Stomach (tissue), 9 donors: ENCODE results near the gene GPD2. TPM values are rescaled to one million over a fixed set of nuclear protein-coding genes. Genes with fewer than 3 reads are reported as not detected.

Source experiments
- DNase-seq, 2 donors: peaks; one replicate each; pipeline versions ENCODE4 v3.0.0 to v3.0.0-alpha.2; 2013 to 2019
- H3K27ac ChIP-seq, 5 donors: fragments of 200-600 bp in 4 of 5; sonication (generic) in 4 of 5; one replicate each; pipeline ENCODE4 v1.5.1; 2013 to 2019; ENCODE audit warnings: mild to moderate bottlenecking in 1 of 5, moderate library complexity in 1 of 5
- H3K27me3 ChIP-seq, 3 donors: fragments of 200-600 bp; sonication (generic); one replicate each; pipeline ENCODE4 v1.5.1; 2017 to 2019; ENCODE audit warnings: mixed run types in 1 of 3
- H3K36me3 ChIP-seq, 4 donors: fragments of 200-600 bp; sonication (generic); 1 replicate in 3 of 4; 2 replicates in 1 of 4; pipeline ENCODE4 v1.5.1; 2016 to 2019
- H3K4me1 ChIP-seq, 4 donors: fragments of 200-600 bp; sonication (generic); one replicate each; pipeline ENCODE4 v1.5.1; 2016 to 2019
- H3K4me3 ChIP-seq, 4 donors: fragments of 200-600 bp; sonication (generic) in 3 of 4; one replicate each; pipeline ENCODE4 v1.5.1; 2016 to 2019; ENCODE audit warnings: mild to moderate bottlenecking in 1 of 4
- H3K9me3 ChIP-seq, 4 donors: fragments of 200-600 bp; sonication (generic); one replicate each; pipeline ENCODE4 v1.5.1; 2016 to 2019
- CTCF ChIP-seq, 7 experiments: fragments of 450-650 bp in 4 of 7; fragments of 200-600 bp in 3 of 7; sonication (generic) in 3 of 7; IDR thresholded peaks; one replicate each; pipeline ENCODE4 v1.5.1; 2016 to 2019; ENCODE audit warnings: antibody characterized with exemption in 7 of 7, control low read depth in 2 of 7, mild to moderate bottlenecking in 1 of 7
- EP300 ChIP-seq: sonication (generic); formaldehyde crosslinking; IDR thresholded peaks from one replicate; pipeline ENCODE4 v1.6.1; 2017; ENCODE audit warnings: antibody characterized with exemption
- POLR2A ChIP-seq, 4 donors: fragments of 450-650 bp; IDR thresholded peaks; one replicate each; pipeline ENCODE4 v1.6.1; 2016; ENCODE audit warnings: antibody characterized with exemption in 4 of 4, control low read depth in 2 of 4, mild to moderate bottlenecking in 1 of 4, moderate library complexity in 1 of 4
- POLR2AphosphoS5 ChIP-seq, 3 donors: sonication (generic); formaldehyde crosslinking; IDR thresholded peaks; one replicate each; pipeline ENCODE4 v1.6.1; 2016; ENCODE audit warnings: antibody characterized with exemption in 3 of 3
- WGBS, 5 donors: extraction: QIAGEN DNeasy Blood & Tissue Kit in 3 of 5; methylation state at CpG; one replicate each; pipeline versions ENCODE4 v1.1.5 to v1.1.7; 2013 to 2018; 5-methylcytosine and 5-hydroxymethylcytosine counted together
- intact Hi-C: fragments of 100-400 bp; cut with DNase I; formaldehyde crosslinking; loops from one replicate; pipeline ENCODE4 v1.15.1; 2023; ENCODE audit warnings: low total_unique reads
- polyA plus RNA-seq, 3 donors: library from polyadenylated mRNA; stranded (reverse); fragments of 200-250 nt; gene quantifications; one replicate each; pipeline ENCODE4 v1.2.3, GENCODE V29; 2013
- total RNA-seq, 5 donors: library from RNA; depleted of rRNA; stranded (reverse); fragments of >200 nt; gene quantifications; one replicate each; pipeline versions ENCODE4 v1.1.0 to v1.2.3, GENCODE V29; 2014 to 2016
- donor health status: healthy with polysubstance abuse.
- donor health status: Bipolar disorder and iron deficiency.
- donor health status: healthy.

GPD2 gene
- total and polyA plus RNA-seq, 8 donors, result 6.2 to 254 (median 11.5) TPM

GRCh38 chr2:156430236-156430979 is 5.8 kb upstream of the GPD2 start:
- Histone ChIP-seq H3K36me3 (no peaks in the 10 kb centered on the region), H3K4me3 (no peak overlapping the region), H3K27me3 (no peaks in the 10 kb centered on the region), H3K9me3 (no peaks in the 10 kb centered on the region), H3K27ac (peak overlapping the region in 4 of 5 donors; percentile 35 to 72 (median 52)), H3K4me1 (peaks cover 13 to 45% (median 32%) of the 10 kb centered on the region in 4 donors)
- 55 to 66% (median 61%) methylated on average over 2 of the region's 2 CpGs for WGBS, 5 donors
- DNase-seq, result no peak
- intact Hi-C loops, result no loop called here
- TF ChIP-seq CTCF (IDR thresholded peaks at IDR 0.05) (no peak), EP300 (no peak), POLR2AphosphoS5 (IDR thresholded peaks at IDR 0.05) (no peak), POLR2A (IDR thresholded peaks at IDR 0.05) (no peak)

DNA sequence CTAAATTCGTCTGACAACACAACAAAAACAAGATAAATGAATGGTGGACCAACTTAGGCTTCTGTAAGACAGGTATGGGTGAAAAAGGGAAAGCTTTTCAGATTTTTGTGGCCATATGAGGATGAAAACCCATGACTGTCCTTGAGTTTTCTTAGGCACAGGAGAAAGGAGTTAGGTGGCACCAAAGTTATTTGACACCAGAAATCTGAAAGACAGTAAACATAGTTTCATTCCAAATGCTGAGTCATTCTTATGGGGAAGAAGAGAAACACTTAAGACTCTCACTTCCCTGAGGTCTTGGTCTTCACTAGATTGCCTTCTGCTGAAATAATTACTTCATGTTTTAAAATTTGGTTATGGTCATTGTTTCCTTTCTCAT is 5.2 kb upstream of the GPD2 start:
- no peak overlapping the region for H3K4me3 ChIP-seq
- H3K4me1 ChIP-seq, result peaks cover 13 to 46% (median 34%) of the 10 kb centered on the region in 4 donors
- H3K36me3 ChIP-seq, result no peaks in the 10 kb centered on the region
- WGBS, 5 donors, result 52 to 74% (median 63%) methylated on average over 1 of the region's 1 CpG
- TF ChIP-seq POLR2AphosphoS5 (IDR thresholded peaks at IDR 0.05), result peak in 2 of 3 donors; percentile 21 to 27
- no peak for TF ChIP-seq CTCF (IDR thresholded peaks at IDR 0.05)
- no peak for TF ChIP-seq POLR2A (IDR thresholded peaks at IDR 0.05)
- no peaks in the 10 kb centered on the region for H3K9me3 ChIP-seq
- peak in 1 of 2 donors; percentile 49 for DNase-seq
- intact Hi-C loops, result no loop called here
- H3K27ac ChIP-seq, result peak overlapping the region in 4 of 5 donors; percentile 35 to 72 (median 52)
- H3K27me3 ChIP-seq, result no peaks in the 10 kb centered on the region

DNA sequence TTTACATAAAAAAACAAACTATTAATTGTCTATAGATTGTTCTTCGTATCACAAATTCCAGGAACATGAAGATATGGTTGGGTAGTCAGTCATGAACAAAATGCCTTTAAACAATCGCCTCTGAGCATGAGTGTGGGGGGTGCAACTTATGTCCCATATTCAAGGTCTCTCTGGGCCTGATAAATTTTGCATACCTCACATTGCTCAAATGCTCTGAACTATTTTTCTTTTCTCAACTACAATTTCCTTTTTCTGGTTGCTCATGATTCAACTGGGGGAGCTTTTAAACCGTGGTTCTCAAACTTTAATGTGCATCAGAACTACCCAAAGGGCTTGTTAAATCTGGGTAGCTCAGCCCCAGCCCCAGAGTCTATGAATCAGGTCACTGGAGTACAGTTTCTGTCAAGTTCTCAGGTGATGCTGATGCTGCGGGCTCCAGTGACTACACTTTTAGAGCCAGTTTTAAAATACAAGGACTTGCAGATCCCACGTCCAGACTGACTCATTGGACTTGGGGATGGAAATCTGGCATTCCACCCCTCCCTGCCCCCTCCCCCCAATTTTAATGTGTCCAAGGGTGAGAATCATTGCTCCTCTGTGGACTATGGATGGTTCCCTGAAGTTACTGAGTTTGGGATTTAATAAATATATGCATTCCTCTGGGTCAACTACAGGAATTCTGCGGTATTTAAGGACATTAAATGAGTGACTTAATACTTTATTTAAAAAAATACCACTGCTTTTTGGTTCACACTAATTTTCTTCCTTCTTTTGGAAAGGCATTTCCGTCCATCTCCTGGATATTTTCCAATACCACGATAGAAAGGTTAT is 1.5 kb upstream of the GPD2 start:
- Histone ChIP-seq H3K36me3 (no peaks in the 10 kb centered on the region), H3K4me3 (peak overlapping the region; percentile 53 to 69 (median 64)), H3K27me3 (no peaks in the 10 kb centered on the region), H3K9me3 (no peaks in the 10 kb centered on the region), H3K4me1 (peaks cover 36 to 61% (median 46%) of the 10 kb centered on the region in 4 donors), H3K27ac (peak overlapping the region; percentile 91 to 99 (median 99))
- intact Hi-C loops, result no loop called here
- peak in 1 of 2 donors; percentile 11 for DNase-seq
- TF ChIP-seq POLR2AphosphoS5 (IDR thresholded peaks at IDR 0.05), result no peak
- TF ChIP-seq EP300, result no peak
- no peak for TF ChIP-seq POLR2A (IDR thresholded peaks at IDR 0.05)
- no peak for TF ChIP-seq CTCF (IDR thresholded peaks at IDR 0.05)
- WGBS, 5 donors, result 66 to 72% (median 68%) methylated on average over 8 of the region's 8 CpGs

DNA sequence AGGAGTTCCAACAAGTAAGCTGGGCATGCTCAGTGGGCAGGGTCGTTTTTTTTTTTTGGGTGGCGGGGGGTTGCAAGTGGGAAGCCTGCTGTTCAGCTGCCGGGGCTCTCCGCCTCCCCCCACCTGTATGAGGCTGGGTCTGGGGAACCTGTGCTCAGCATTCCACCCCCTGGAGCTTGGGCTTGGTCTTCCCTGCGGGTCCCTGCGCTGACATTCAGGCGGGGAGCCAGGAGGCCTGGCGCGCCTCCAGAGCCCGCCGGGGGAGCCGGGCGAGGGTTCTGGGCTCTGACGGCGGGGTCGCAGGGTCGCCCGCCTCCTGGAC is 822 bp upstream of the GPD2 start:
- intact Hi-C loops, result no loop called here
- 2 to 9% (median 4%) methylated on average over 4 to 18 of the region's 18 CpGs for WGBS, 5 donors
- Histone ChIP-seq H3K36me3 (no peaks in the 10 kb centered on the region), H3K4me3 (peak overlapping the region; percentile 53 to 69 (median 64)), H3K27ac (peak overlapping the region; percentile 91 to 99 (median 99)), H3K27me3 (no peaks in the 10 kb centered on the region), H3K4me1 (peaks cover 33 to 58% (median 40%) of the 10 kb centered on the region in 4 donors), H3K9me3 (no peaks in the 10 kb centered on the region)
- DNase-seq, result no peak
- TF ChIP-seq EP300 (no peak), POLR2AphosphoS5 (IDR thresholded peaks at IDR 0.05) (no peak), CTCF (IDR thresholded peaks at IDR 0.05) (no peak), POLR2A (IDR thresholded peaks at IDR 0.05) (no peak)
